Activated CD4-positive, alpha-beta T cell treated with anti-CD3 and anti-CD28 coated beads for 36 hours (primary cell): Measurements from ENCODE around the gene BPIFB1. TPM values are rescaled to one million over a fixed set of nuclear protein-coding genes. Genes with fewer than 3 reads are reported as not detected.

Experiments used
- ATAC-seq: fragments of 200-7000 bp; cut with Tn5 transposase; one replicate; pipeline ENCODE4 v1.10.0; 2021; ENCODE audit warnings: mild to moderate bottlenecking, moderate library complexity
- CTCF ChIA-PET: fragments of 350-600 bp; sonication (Branson Sonifier 250); formaldehyde crosslinking; loops from one replicate; lab custom pipeline; 2021; ENCODE audit warnings: antibody characterized with exemption; lab: Charles Lee
- POLR2A ChIA-PET: fragments of 350-600 bp; sonication (Branson Sonifier 250); formaldehyde crosslinking; loops from one replicate; lab custom pipeline; 2021; ENCODE audit warnings: antibody characterized with exemption, inconsistent platforms; lab: Charles Lee
- DNase-seq: peaks from one replicate; pipeline ENCODE4 v3.0.0-alpha.2; 2020
- H3K27ac Mint-ChIP-seq: one replicate; pipeline ENCODE4 v1.8.0; 2021; ENCODE audit warnings: mixed read lengths
- H3K27me3 Mint-ChIP-seq: one replicate; pipeline ENCODE4 v1.8.0; 2021; ENCODE audit warnings: mixed read lengths
- H3K36me3 Mint-ChIP-seq: one replicate; pipeline ENCODE4 v1.8.0; 2021; ENCODE audit warnings: low read depth, mixed read lengths
- H3K4me1 Mint-ChIP-seq: one replicate; pipeline ENCODE4 v1.8.0; 2021; ENCODE audit warnings: mixed read lengths
- H3K4me3 Mint-ChIP-seq: one replicate; pipeline ENCODE4 v1.8.0; 2021; ENCODE audit warnings: mild to moderate bottlenecking, moderate library complexity, mixed read lengths
- H3K9me3 Mint-ChIP-seq: one replicate; pipeline ENCODE4 v1.8.0; 2021; ENCODE audit warnings: low read depth, mixed read lengths
- intact Hi-C, 2 experiments: fragments of 100-400 bp; cut with DNase I in 1 of 2; cut with micrococcal nuclease in 1 of 2; formaldehyde crosslinking; loops; one replicate each; pipeline versions ENCODE4 v1.14.2 to v1.15.1; 2022 to 2024; cut with DNase I, micrococcal nuclease
- total RNA-seq, 2 experiments: library from RNA; stranded (reverse); gene quantifications; one replicate each; pipeline ENCODE4 v1.2.3, GENCODE V29; 2021

Gene BPIFB1
- not detected for total RNA-seq

GRCh38 chr20:33282991-33283555 is at the start of gene BPIFB1:
TSS of gene BPIFB1 (plus strand) at chr20:33283214. CDS start at chr20:33286074, 2,860 bp downstream.
- Mint-ChIP-seq H3K4me1 (no peaks in the 10 kb centered on the region), H3K27me3 (peaks cover 4% of the 10 kb centered on the region), H3K36me3 (no peaks in the 10 kb centered on the region), H3K9me3 (no peaks in the 10 kb centered on the region), H3K4me3 (no peak within 1 kb of the TSS), H3K27ac (no peak within 1 kb of the TSS)
- intact Hi-C loops = no loop called here
- POLR2A ChIA-PET = no interaction called here
- CTCF ChIA-PET = interaction anchor here (0.9 kb wide), 1 partner anchor 13 kb away, joined by 3 read pairs; no protein-coding TSS in a partner anchor
- no peak for ATAC-seq
- no peak for DNase-seq

GRCh38 chr20:33234050-33234449 is 49.0 kb upstream of the BPIFB1 start:
- no peaks in the 10 kb centered on the region for H3K36me3 Mint-ChIP-seq
- POLR2A ChIA-PET = no interaction called here
- H3K27ac Mint-ChIP-seq = no peak overlapping the region
- no peak for DNase-seq
- intact Hi-C loops = no loop called here
- H3K27me3 Mint-ChIP-seq = peaks cover 7% of the 10 kb centered on the region
- H3K9me3 Mint-ChIP-seq = no peaks in the 10 kb centered on the region
- peaks cover 2% of the 10 kb centered on the region for H3K4me1 Mint-ChIP-seq
- CTCF ChIA-PET = no interaction called here
- no peak overlapping the region for H3K4me3 Mint-ChIP-seq
- ATAC-seq = no peak

GRCh38 chr20:33235696-33236095 is 47.3 kb upstream of the BPIFB1 start, which contains the start of gene BPIFA1:
TSS of gene BPIFA1 (plus strand) at chr20:33235996. CDS start at chr20:33237712, 1,716 bp downstream.
- CTCF ChIA-PET = no interaction called here
- intact Hi-C loops = no loop called here
- no peak within 1 kb of the TSS for H3K4me3 Mint-ChIP-seq

GRCh38 chr20:33236351-33236750 is 46.7 kb upstream of the BPIFB1 start:
- ChIA-PET POLR2A (no interaction called here), CTCF (interaction anchor here (0.7 kb wide), 1 partner anchor 24 kb away, joined by 3 read pairs; no protein-coding TSS in a partner anchor)
- peaks cover 10% of the 10 kb centered on the region for H3K27me3 Mint-ChIP-seq
- H3K9me3 Mint-ChIP-seq = no peaks in the 10 kb centered on the region
- intact Hi-C loops = no loop called here
- H3K36me3 Mint-ChIP-seq = no peaks in the 10 kb centered on the region
- DNase-seq (no peak), ATAC-seq (no peak)
- H3K4me1 Mint-ChIP-seq = peaks cover 2% of the 10 kb centered on the region
- no peak overlapping the region for H3K4me3 Mint-ChIP-seq
- H3K27ac Mint-ChIP-seq = no peak overlapping the region

More at GRCh38 chr20:33235696-33236095, 47.3 kb upstream of the BPIFB1 start, which contains the start of gene BPIFA1:
- Mint-ChIP-seq H3K4me1 (peaks cover 2% of the 10 kb centered on the region), H3K27ac (no peak within 1 kb of the TSS), H3K9me3 (no peaks in the 10 kb centered on the region), H3K27me3 (peaks cover 10% of the 10 kb centered on the region), H3K36me3 (no peaks in the 10 kb centered on the region)
- ATAC-seq (no peak), DNase-seq (no peak)
- POLR2A ChIA-PET = no interaction called here

- Mint-ChIP-seq H3K9me3 (no peaks in the 10 kb centered on the region), H3K4me1 (no peaks in the 10 kb centered on the region), H3K4me3 (no peak overlapping the region), H3K27ac (no peak overlapping the region), H3K27me3 (peaks cover 10% of the 10 kb centered on the region), H3K36me3 (no peaks in the 10 kb centered on the region)
- no peak for DNase-seq
- no peak for ATAC-seq
- POLR2A ChIA-PET = no interaction called here
- intact Hi-C loops = no loop called here
- CTCF ChIA-PET = no interaction called here
Observed at GRCh38 chr20:33237989-33238388, 45.0 kb upstream of the BPIFB1 start.

GRCh38 chr20:33239418-33239817 is 43.6 kb upstream of the BPIFB1 start:
- CTCF ChIA-PET = no interaction called here
- intact Hi-C loops = no loop called here
- no peaks in the 10 kb centered on the region for H3K9me3 Mint-ChIP-seq
- POLR2A ChIA-PET = interaction anchor here (0.7 kb wide), 1 partner anchor 9 kb away, joined by 3 read pairs; no protein-coding TSS in a partner anchor
- no peaks in the 10 kb centered on the region for H3K4me1 Mint-ChIP-seq
- DNase-seq (no peak), ATAC-seq (no peak)
- no peak overlapping the region for H3K4me3 Mint-ChIP-seq
- H3K36me3 Mint-ChIP-seq = no peaks in the 10 kb centered on the region
- peaks cover 7% of the 10 kb centered on the region for H3K27me3 Mint-ChIP-seq
- H3K27ac Mint-ChIP-seq = no peak overlapping the region

- Mint-ChIP-seq H3K4me1 (no peaks in the 10 kb centered on the region), H3K9me3 (no peaks in the 10 kb centered on the region), H3K4me3 (no peak overlapping the region), H3K27me3 (peaks cover 7% of the 10 kb centered on the region), H3K27ac (no peak overlapping the region), H3K36me3 (no peaks in the 10 kb centered on the region)
- CTCF ChIA-PET = no interaction called here
- POLR2A ChIA-PET = interaction anchor here (0.7 kb wide), 1 partner anchor 8 kb away, joined by 3 read pairs; no protein-coding TSS in a partner anchor
- ATAC-seq (no peak), DNase-seq (no peak)
- intact Hi-C loops = no loop called here
Observed at GRCh38 chr20:33239979-33240736, 42.9 kb upstream of the BPIFB1 start.

GRCh38 chr20:33240923-33241322 is 42.1 kb upstream of the BPIFB1 start:
- POLR2A ChIA-PET = no interaction called here
- Mint-ChIP-seq H3K4me3 (no peak overlapping the region), H3K4me1 (no peaks in the 10 kb centered on the region), H3K27me3 (peaks cover 7% of the 10 kb centered on the region), H3K9me3 (no peaks in the 10 kb centered on the region), H3K36me3 (no peaks in the 10 kb centered on the region), H3K27ac (no peak overlapping the region)
- CTCF ChIA-PET = no interaction called here
- DNase-seq (no peak), ATAC-seq (no peak)
- intact Hi-C loops = no loop called here

- intact Hi-C loops = no loop called here
- Mint-ChIP-seq H3K4me3 (no peak overlapping the region), H3K27ac (no peak overlapping the region), H3K27me3 (peaks cover 3% of the 10 kb centered on the region), H3K36me3 (no peaks in the 10 kb centered on the region), H3K4me1 (no peaks in the 10 kb centered on the region), H3K9me3 (no peaks in the 10 kb centered on the region)
- ATAC-seq (no peak), DNase-seq (no peak)
- ChIA-PET POLR2A (no interaction called here), CTCF (no interaction called here)
Observed at GRCh38 chr20:33242319-33243100, 40.5 kb upstream of the BPIFB1 start.

GRCh38 chr20:33246077-33246476 is 36.9 kb upstream of the BPIFB1 start:
- intact Hi-C loops = no loop called here
- no peak for ATAC-seq
- no peaks in the 10 kb centered on the region for H3K9me3 Mint-ChIP-seq
- no peaks in the 10 kb centered on the region for H3K4me1 Mint-ChIP-seq
- ChIA-PET CTCF (interaction anchor here (0.6 to 1.6 kb wide), 4 partner anchors 13 to 794 kb away, joined by 3 to 4 read pairs (median 3); no protein-coding TSS in a partner anchor), POLR2A (no interaction called here)
- H3K27ac Mint-ChIP-seq = no peak overlapping the region
- DNase-seq = no peak
- H3K27me3 Mint-ChIP-seq = no peaks in the 10 kb centered on the region
- H3K36me3 Mint-ChIP-seq = no peaks in the 10 kb centered on the region
- no peak overlapping the region for H3K4me3 Mint-ChIP-seq

GRCh38 chr20:33249456-33249855 is 33.6 kb upstream of the BPIFB1 start:
- no peak for DNase-seq
- Mint-ChIP-seq H3K27ac (no peak overlapping the region), H3K9me3 (no peaks in the 10 kb centered on the region), H3K4me1 (no peaks in the 10 kb centered on the region), H3K36me3 (no peaks in the 10 kb centered on the region), H3K27me3 (no peaks in the 10 kb centered on the region), H3K4me3 (no peak overlapping the region)
- ChIA-PET CTCF (no interaction called here), POLR2A (no interaction called here)
- intact Hi-C loops = no loop called here
- ATAC-seq = no peak
